ENCODE results near the gene ZNF200. TPM values are rescaled to one million over a fixed set of nuclear protein-coding genes. Genes with fewer than 3 reads are reported as not detected.

ZNF200 gene
- polyA plus RNA-seq, 1 of the 3 experiments (the other 2 are of a cell fraction), result 2.8 TPM

- Histone ChIP-seq H3K27ac (ENCODE audit: low read depth in 2 of 2, low read length in 1 of 2) (no peak overlapping the region), H3K4me2 (no peak overlapping the region), H3K79me2 (ENCODE audit: insufficient read depth) (no peaks in the 10 kb centered on the region), H3K27me3 (ENCODE audit: insufficient read depth) (peaks cover 35% of the 10 kb centered on the region), H3K9me2 (no peaks in the 10 kb centered on the region), H4K20me1 (ENCODE audit: insufficient read depth) (no peaks in the 10 kb centered on the region), H3K36me3 (replicated peaks in 1 of 2; ENCODE audit: control insufficient read depth in 1 of 2, insufficient read depth in 2 of 2, low read length in 1 of 2) (no peaks in the 10 kb centered on the region), H3K9me3 (no peaks in the 10 kb centered on the region), H3F3A (replicated peaks; ENCODE audit: insufficient read depth) (peaks cover 3% of the 10 kb centered on the region), H3K4me3 (ENCODE audit: low read depth in 2 of 2, low read length in 1 of 2) (no peak overlapping the region), H3K9ac (no peak overlapping the region), H2AFZ (ENCODE audit: low read depth) (no peak overlapping the region), H3K4me1 (ENCODE audit: control insufficient read depth in 1 of 2, insufficient read depth in 2 of 2, low read depth in 1 of 2, low read length in 1 of 2) (peaks cover 0 to 8% of the 10 kb centered on the region in 2 experiments; a peak in 1 of 4 replicates)
- 72% methylated on average over 48 of the region's 49 CpGs for WGBS (ENCODE audit: low lambda C conversion rate)
- ChIA-PET CTCF (no interaction called here), POLR2A (no interaction called here)
- no peak for DNase-seq
- TF ChIP-seq EP300 (IDR thresholded peaks at IDR 0.05; ENCODE audit: borderline replicate concordance in 1 of 2, low read depth in 1 of 2, low read length in 1 of 2) (no peak), USF2 (IDR thresholded peaks at IDR 0.05; ENCODE audit: borderline replicate concordance, low read depth, low read length) (no peak), RAD21 (IDR thresholded peaks at IDR 0.05; ENCODE audit: low read length) (no peak), NRF1 (IDR thresholded peaks at IDR 0.05; ENCODE audit: low read depth, low read length) (no peak), EZH2phosphoT487 (IDR thresholded peaks at IDR 0.05; ENCODE audit: borderline replicate concordance, low read depth) (no peak), USF1 (IDR thresholded peaks at IDR 0.05; ENCODE audit: borderline replicate concordance, low read depth) (no peak), PBX3 (IDR thresholded peaks at IDR 0.05) (no peak), NFIC (IDR thresholded peaks at IDR 0.05; ENCODE audit: borderline replicate concordance) (no peak), JUND (IDR thresholded peaks at IDR 0.05) (no peak), GATA2 (CRISPR knock-in tag; IDR thresholded peaks at IDR 0.05) (no peak), RXRA (IDR thresholded peaks at IDR 0.05; ENCODE audit: borderline replicate concordance, low read depth) (no peak), TEAD4 (IDR thresholded peaks at IDR 0.05; ENCODE audit: borderline replicate concordance, insufficient read depth) (no peak), CTCF (IDR thresholded peaks at IDR 0.05) (no peak), MAX (IDR thresholded peaks at IDR 0.05; ENCODE audit: low read depth) (no peak), FOXM1 (IDR thresholded peaks at IDR 0.05; ENCODE audit: low read depth) (no peak), YY1 (IDR thresholded peaks at IDR 0.05; ENCODE audit: low read depth) (no peak), POLR2AphosphoS5 (IDR thresholded peaks at IDR 0.05; ENCODE audit: low read depth, low read length) (no peak), RFX5 (IDR thresholded peaks at IDR 0.05; ENCODE audit: low read length) (no peak), TCF12 (IDR thresholded peaks at IDR 0.05) (no peak), RCOR1 (IDR thresholded peaks at IDR 0.05; ENCODE audit: low read length) (no peak)
Observed at GRCh38 chr16:3193221-3194212, 41.4 kb downstream of the ZNF200 start.
